GM21825 (cell line): ENCODE measurements around the gene CYSLTR1.
"Not testable (repeated sequence)": the region's sequence is repeated elsewhere in the genome, so short reads cannot be mapped to it uniquely, and the experiment has no call there.

Experiments
- ATAC-seq: cut with Tn5 transposase; IDR thresholded peaks from one replicate; pipeline ENCODE4 v1.9.1; 2021; ENCODE audit warnings: mild to moderate bottlenecking, moderate library complexity; ENCODE audit not compliant: unreplicated experiment

Gene CYSLTR1, protein sequence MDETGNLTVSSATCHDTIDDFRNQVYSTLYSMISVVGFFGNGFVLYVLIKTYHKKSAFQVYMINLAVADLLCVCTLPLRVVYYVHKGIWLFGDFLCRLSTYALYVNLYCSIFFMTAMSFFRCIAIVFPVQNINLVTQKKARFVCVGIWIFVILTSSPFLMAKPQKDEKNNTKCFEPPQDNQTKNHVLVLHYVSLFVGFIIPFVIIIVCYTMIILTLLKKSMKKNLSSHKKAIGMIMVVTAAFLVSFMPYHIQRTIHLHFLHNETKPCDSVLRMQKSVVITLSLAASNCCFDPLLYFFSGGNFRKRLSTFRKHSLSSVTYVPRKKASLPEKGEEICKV

DNA sequence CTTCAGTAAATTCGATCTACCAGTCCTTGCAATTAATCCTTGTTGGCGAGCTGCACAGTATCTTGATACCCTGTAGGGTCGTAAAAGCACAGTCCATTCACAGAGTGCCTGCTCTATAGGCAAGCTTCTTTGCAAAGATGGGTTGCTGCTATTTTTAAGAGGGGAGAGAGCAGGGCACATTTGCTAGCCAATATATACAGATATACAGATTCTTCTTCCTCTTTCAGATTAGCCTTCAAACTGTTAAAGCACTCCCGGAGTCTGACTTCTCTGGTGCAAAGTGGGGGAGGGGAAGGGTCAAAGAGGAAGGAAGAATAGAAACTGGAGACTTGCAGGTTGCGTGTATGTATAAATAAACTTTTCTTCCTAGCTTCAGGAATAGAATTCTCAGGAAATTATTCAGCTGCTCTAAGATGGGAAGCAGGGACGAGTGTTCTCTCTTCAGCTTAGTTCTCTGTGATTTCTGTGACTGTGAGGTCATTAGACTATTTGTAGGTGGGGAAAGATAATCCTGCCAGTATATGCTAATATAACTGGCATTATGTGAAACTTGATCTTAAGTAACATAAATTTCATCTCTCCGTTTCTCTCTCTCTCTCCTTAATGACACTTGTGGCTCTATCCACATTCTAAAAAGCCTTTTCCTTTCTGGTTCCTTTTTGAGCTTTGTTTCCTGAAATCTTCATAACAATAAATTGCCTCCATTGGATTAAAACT lies at the start of gene CYSLTR1:
CYSLTR1 (minus strand) TSS at position 242 of the 717 bp plus-strand sequence. CDS start 53,865 bp downstream, outside the sequence.
- ATAC-seq = peak; percentile 51

DNA sequence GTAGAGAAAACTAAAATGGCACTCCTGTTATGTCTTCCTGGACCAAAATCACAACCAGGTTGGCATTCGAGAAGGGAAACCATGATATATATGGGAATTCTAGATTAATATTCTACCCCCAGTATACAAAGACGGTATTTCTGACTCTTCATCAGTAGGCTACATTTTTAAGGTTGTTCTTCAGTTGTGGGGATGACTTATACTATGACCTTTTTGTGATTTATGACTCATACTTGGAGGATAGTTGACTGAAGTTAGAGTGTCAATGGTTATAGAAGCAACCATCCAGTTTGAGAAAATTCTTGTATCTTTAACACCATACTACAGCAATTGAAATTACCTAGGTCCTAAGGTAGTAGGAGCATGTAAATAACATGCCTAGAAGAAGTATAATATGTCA lies 49.8 kb upstream of the CYSLTR1 start:
- no peak for ATAC-seq

DNA sequence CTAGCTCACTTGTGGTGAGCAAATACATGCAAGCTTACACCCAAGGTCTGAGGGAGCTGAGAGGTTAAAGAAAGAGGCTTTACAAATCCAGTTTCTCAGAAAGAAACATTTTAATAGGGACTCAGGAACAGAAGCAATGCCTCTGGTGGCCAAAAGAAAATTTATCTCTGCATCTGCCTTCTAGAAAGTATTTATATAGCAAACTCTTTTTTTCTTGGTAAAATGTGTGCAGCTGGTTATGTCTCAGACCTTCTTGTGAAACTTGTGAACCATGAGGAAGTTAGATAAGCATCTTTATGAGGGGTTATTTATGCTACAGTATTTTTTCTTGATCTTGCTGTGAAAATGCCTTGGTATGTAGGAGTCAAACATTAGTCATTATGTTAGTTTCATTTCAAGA lies 48.5 kb upstream of the CYSLTR1 start:
- ATAC-seq = no peak

DNA sequence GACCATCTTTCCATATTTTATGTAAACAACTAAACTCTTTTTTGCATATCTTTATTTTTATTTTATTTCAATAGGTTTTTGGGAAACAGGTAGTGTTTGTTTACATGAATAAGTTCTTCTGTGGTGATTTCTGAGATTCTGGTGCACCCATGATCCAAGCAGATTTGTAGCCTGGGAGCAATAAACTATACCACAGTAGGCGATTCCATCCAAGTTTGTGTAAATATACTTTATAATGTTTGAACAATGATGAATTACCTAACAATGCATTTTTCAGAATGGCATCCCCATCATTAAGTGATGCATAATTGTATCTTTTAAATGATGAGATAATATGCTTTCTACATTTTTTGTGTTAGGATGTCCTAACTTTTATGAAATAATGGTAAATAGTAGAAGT lies 39.2 kb upstream of the CYSLTR1 start:
- ATAC-seq = no peak

- no peak for ATAC-seq
Observed at GRCh38 chrX:78357342-78358055, 30.1 kb upstream of the CYSLTR1 start.

DNA sequence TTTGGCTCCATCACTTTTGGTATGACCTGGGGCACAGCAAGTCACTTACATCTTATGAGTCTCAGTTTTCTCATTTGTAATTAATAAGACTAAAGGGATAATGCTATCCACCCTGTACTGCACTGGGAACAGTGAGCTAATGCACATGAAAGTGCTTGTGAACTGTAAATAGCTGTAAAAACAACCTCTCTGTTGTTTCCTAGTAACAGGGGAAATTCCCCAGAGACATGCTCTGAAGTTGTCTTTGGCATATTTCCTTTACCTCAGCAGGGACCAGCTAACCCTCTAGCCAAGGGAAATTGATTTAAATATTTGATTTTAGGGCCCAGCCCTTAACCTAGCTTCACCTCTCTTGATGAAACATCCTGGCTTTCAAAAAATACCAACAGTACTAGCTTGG lies 6.1 kb upstream of the CYSLTR1 start:
- ATAC-seq = peak; percentile 63

DNA sequence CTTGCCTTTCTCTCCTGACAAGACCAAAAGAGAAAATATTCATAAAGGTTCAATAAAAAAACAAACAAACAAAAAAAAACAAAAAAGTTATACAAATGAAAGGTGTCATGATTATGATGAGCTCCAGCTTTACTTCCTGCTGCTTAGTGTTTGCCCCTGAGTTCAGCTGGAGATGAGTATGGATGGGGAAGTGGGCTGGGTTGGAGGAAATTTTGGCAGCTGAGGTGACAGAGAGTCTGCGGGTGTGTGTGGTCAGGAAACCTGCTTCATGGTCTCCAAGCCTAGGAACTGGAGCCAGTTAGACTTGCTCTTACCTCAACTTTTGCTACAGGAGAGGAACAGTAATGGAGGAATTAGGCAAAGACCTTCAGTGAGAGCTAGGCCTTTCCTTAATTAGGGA lies 4.3 kb upstream of the CYSLTR1 start:
- no peak for ATAC-seq

- ATAC-seq = no peak
Observed at GRCh38 chrX:78330540-78330939, 3.1 kb upstream of the CYSLTR1 start.

DNA sequence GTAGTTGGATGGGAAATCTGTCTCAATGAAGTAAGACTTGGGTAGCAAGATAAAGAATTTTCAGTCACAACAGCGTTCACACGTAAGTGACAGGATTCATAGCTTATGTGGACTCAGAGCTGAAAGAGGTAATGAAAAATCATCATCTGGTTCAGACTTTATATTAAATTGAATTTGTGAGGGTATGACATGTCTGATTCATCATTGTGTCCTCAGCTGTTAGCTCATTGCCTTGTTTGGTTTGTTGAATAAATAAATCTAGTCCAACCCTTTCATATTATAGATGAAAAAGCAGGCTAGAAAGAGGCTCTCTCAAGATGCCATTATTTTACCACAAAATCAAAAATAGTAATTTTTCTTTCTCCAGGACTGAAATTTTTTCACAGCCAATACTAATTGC lies 2.7 kb upstream of the CYSLTR1 start:
- no peak for ATAC-seq

GRCh38 chrX:78329486-78329885 lies 2.1 kb upstream of the CYSLTR1 start:
- no peak for ATAC-seq

GRCh38 chrX:78326401-78326800 lies 1.0 kb downstream of the CYSLTR1 start:
- ATAC-seq = no peak

GRCh38 chrX:78322863-78323262 lies 4.5 kb downstream of the CYSLTR1 start:
- no peak for ATAC-seq

GRCh38 chrX:78321809-78322208 lies 5.6 kb downstream of the CYSLTR1 start:
- peak; percentile 95 for ATAC-seq

DNA sequence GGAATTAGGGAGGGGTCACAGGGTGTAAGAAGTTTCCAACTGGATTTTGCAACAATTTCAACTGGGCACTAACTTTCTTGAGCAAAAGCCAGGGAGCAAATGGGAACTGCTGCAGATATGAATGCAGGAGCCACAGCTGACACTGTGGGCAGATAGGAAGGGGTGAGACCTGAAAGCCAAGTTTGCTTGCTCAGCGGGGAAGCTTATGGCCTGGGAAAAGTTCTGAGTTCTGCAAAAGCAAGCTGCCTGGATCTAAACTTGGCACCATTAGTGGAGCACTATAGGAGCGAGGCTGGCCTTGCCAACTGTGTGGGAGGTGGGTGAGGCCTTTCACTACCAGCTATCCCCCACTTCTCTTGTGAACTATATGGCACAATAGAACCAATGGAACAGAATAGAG lies 11.1 kb downstream of the CYSLTR1 start:
- no peak for ATAC-seq

- ATAC-seq = no peak
Observed at GRCh38 chrX:78315745-78316144, 11.7 kb downstream of the CYSLTR1 start.

- ATAC-seq = peak; percentile 68
Observed at GRCh38 chrX:78314561-78314960, 12.8 kb downstream of the CYSLTR1 start.

DNA sequence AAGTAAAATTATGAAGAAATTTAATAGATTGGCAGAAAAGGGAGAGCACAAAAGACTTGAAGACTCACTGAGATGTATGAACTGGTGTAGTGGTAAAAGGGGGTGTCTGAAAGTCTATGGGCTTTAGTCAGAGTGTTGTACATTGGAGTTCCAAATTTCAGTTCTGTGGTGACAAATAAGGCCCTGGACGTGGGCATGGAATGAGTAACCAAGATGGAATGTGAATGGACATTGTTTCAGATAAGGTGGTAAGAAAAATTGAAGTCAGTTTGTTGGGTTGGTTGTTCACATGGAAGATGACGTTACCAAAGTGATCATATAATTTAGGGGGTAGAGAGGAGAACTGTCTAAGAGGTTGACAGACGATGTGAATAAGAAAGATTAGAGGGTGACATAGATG lies 13.9 kb downstream of the CYSLTR1 start:
- ATAC-seq = no peak

GRCh38 chrX:78307665-78308064 lies 19.7 kb downstream of the CYSLTR1 start:
- ATAC-seq = no peak

DNA sequence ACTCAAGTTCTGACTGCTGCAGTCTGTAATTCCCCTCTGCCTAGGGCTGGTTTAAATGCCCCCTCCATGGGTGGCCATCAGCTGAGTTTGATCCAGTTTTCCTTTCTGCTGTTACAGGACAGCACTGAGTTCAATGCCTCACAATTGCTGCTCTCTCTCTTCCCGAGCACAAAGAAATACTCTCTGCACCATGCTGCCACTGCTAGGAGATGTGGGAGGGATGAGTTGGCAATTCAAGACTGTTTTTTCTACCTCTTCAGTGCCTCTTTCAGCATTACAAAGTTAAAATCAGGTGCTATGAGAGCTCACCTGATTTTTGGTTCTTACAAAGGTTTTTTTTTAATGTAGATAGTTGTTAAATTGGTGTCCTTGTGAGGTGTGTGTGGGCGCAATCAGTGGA lies 24.3 kb downstream of the CYSLTR1 start:
- ATAC-seq = no peak

DNA sequence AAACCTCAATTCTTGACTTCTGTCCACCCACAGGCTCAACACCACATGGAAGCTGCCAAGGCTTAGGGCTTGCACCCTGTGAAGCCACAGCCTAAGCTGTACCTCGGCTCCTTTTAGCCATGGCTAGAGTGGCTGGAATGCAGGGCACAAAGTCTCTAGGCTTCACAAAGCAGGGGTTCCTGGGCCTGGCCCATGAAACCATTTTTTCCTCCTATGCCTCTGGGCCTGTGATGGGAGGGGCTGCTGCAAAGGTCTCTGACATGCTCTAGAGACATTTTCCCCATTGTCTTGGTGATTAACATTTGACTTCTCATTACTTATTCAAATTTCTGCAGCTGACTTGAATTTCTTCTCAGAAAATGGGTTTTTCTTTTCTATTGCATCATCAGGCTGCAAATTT lies 26.5 kb downstream of the CYSLTR1 start:
- ATAC-seq = not testable (repeated sequence)

DNA sequence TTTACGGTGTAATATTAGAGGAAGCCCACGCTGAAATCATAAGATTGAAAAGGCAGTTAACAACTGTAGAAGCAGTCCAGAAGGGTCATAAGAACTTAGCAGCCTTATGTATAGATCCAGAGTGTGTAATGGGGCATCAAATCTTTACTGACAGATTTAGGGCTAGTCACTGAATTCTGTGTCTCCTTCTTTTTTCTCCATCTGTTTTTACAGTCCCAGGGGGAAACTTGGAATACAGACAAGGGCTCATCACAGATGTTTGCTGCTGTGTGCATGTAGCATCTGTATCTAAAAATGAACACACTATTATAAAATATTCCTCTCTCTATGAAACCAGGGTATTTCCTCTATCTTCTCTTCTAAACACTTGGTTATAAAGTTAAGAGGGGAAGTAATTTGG lies 43.9 kb downstream of the CYSLTR1 start:
- ATAC-seq = no peak

- no peak for ATAC-seq
Observed at GRCh38 chrX:78237127-78237526, 90.3 kb downstream of the CYSLTR1 start.
